ENCODE results near the gene LIPT1. TPM values are rescaled to one million over a fixed set of nuclear protein-coding genes. Genes with fewer than 3 reads are reported as not detected.

The LIPT1 gene
- total RNA-seq, 1 donor = 9.0 TPM

Small RNAs within 50 kb of the gene (small RNA-seq; reads per million reads assigned to genes)
- not detected for gene AC092587.1

Other genes starting within 250 kb of the LIPT1 start
- not detected in 2 replicates for gene CRACDL, start 218.7 kb upstream of the LIPT1 start, total RNA-seq (ENCODE audit: low replicate concordance)
- gene C2orf15, start 13.3 kb upstream of the LIPT1 start, total RNA-seq (ENCODE audit: low replicate concordance) = not detected in 2 replicates
- gene TSGA10, start within 50 bp of the LIPT1 start, total RNA-seq (ENCODE audit: low replicate concordance) = 3.8 and 11.8 TPM in 2 replicates
- gene MITD1, start 26.1 kb downstream of the LIPT1 start, total RNA-seq (ENCODE audit: low replicate concordance) = 19.1 and 30.1 TPM in 2 replicates
- 13.2 and 33.2 TPM in 2 replicates for gene MRPL30, start 26.2 kb downstream of the LIPT1 start, total RNA-seq (ENCODE audit: low replicate concordance)
- not detected in 2 replicates for gene LYG2, start 100.7 kb downstream of the LIPT1 start, total RNA-seq (ENCODE audit: low replicate concordance)
- 0.09 TPM in 1 of 2 replicates, not detected in the other for gene LYG1, start 146.2 kb downstream of the LIPT1 start, total RNA-seq (ENCODE audit: low replicate concordance)
- gene TXNDC9, start 181.4 kb downstream of the LIPT1 start, total RNA-seq (ENCODE audit: low replicate concordance) = 51.8 and 88.0 TPM in 2 replicates
- 17.3 and 27.1 TPM in 2 replicates for gene EIF5B, start 182.4 kb downstream of the LIPT1 start, total RNA-seq (ENCODE audit: low replicate concordance)

Data from fibroblast of the aortic adventitia (primary cell).